Peyer's patch (tissue), 4 donors: ENCODE measurements around the gene RAD51B.

ENCODE experiments used
- CTCF ChIP-seq, 6 experiments: fragments of 450-650 bp in 4 of 6; fragments of 200-600 bp in 2 of 6; sonication (generic) in 1 of 6; IDR thresholded peaks; one replicate each; pipeline ENCODE4 v1.5.1; 2017 to 2019; ENCODE audit warnings: antibody characterized with exemption in 6 of 6, mild to moderate bottlenecking in 3 of 6, moderate library complexity in 1 of 6
- POLR2A ChIP-seq, 2 donors: fragments of 450-650 bp; IDR thresholded peaks; one replicate each; pipeline ENCODE4 v1.5.1; 2017; ENCODE audit warnings: antibody characterized with exemption in 2 of 2, mild to moderate bottlenecking in 2 of 2, moderate library complexity in 2 of 2

- TF ChIP-seq POLR2A (IDR thresholded peaks at IDR 0.05) (no peak), CTCF (IDR thresholded peaks at IDR 0.05) (no peak)
Measured at GRCh38 chr14:67911562-67911961, 92.0 kb downstream of the RAD51B start.
